GM18867 (cell line): ENCODE results near the gene C12orf60.
"Not testable (repeated sequence)": the region's sequence is repeated elsewhere in the genome, so short reads cannot be mapped to it uniquely, and the experiment has no call there.

ENCODE experiments used
- ATAC-seq: cut with Tn5 transposase; IDR thresholded peaks from one replicate; pipeline ENCODE4 v1.9.1; 2021; ENCODE audit warnings: mild to moderate bottlenecking, moderate library complexity; ENCODE audit not compliant: unreplicated experiment

The C12orf60 gene, protein sequence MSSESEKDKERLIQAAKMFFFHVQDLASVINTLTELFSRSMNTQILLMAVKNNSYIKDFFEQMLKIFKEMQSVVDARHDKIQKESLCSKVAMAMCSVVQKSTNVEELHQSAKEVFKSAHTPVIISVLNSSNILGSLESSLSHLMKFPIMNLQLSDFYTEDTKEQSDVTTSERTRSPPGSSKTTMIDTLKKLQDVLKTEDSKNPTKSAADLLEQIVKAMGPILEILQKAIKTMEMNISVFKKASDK

DNA sequence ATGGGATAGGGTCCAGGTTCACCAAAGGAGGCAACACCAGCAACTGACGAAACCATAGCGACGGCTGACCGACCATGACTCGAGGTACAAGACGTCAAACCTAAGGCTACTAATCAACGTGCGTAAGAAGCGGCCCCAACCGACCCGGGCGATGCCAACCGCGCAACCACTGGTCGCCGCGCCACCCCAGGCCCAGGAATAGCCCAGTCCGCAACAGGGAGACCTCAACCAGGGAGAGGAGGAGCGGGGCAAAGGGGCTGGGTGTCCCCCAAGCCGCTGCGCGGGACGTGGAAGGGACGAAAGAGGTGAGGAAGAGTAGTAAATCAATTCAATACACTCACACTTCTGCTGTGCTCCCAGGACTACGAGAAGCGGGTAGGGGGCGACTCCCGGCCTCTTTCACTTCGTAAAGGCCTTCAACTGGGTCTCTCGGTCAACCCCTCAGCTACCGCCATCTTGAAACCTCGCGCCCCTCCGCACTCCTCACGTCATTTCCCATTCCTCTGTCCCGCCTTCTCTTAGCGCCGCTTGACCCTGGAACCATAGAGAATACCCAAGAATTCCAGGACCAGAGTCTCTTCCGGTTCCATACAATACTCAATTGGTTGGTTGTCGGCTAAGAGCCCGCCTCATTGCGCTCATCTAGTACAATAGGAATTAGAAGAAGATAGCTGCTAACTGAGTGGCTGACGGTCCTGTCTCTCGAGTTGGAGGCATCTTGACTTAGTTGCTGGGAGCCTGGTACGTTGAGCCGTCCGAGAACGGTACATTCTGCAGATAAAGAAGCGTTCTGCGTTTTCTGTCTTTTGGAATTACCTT, at the start of gene C12orf60, which contains the start of gene WBP11:
TSS of gene C12orf60 (plus strand) at position 660 of the 819 bp plus-strand sequence. CDS start 19,266 bp downstream, outside the sequence.
TSS of gene WBP11 (minus strand) at position 468 of the 819 bp plus-strand sequence. CDS start 2,095 bp downstream, outside the sequence.
- peak; percentile 99 for ATAC-seq

DNA sequence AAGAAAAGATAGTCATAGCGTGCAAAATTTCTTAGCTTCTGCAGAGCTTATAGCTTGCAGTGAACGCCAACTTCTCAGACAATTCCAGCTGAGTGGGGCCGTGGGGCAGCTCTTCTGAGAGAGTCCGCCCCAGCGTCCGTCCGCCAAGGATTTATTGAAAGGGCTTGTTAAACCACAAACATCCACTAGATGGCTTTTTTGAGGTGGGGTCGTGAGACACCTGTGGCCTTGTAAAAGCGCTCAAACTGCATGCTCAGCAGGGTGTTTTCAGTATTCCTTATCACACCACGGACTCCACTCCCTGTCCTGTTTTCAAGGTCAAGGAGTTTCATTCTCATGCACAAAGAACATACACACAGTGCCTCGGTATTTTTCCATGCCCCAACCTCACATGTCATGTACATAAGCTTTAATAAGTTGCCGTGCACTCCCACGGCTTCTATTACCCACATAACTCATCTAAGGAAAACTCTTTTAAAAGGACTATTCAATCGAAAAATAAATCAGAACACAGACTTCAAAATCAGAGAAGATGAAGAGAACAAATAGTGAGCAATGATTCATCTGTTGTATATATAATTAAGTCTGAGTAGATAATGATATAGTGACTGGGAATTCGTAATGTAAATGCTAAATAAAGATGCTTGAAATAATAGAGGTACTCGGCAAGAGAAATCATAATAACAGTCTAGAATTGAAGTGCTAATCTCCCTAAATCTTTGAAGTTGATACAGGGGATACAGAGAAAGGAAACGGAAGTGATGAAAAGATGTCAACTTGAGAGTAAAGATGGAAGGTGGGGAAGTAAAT, 46.9 kb upstream of the C12orf60 start:
- no peak for ATAC-seq

GRCh38 chr12:14759711-14760280, 43.7 kb upstream of the C12orf60 start:
- ATAC-seq = not testable (repeated sequence)

- ATAC-seq = no peak
Observed at GRCh38 chr12:14765398-14765797, 38.1 kb upstream of the C12orf60 start.

- not testable (repeated sequence) for ATAC-seq
Observed at GRCh38 chr12:14766020-14766419, 37.5 kb upstream of the C12orf60 start.

DNA sequence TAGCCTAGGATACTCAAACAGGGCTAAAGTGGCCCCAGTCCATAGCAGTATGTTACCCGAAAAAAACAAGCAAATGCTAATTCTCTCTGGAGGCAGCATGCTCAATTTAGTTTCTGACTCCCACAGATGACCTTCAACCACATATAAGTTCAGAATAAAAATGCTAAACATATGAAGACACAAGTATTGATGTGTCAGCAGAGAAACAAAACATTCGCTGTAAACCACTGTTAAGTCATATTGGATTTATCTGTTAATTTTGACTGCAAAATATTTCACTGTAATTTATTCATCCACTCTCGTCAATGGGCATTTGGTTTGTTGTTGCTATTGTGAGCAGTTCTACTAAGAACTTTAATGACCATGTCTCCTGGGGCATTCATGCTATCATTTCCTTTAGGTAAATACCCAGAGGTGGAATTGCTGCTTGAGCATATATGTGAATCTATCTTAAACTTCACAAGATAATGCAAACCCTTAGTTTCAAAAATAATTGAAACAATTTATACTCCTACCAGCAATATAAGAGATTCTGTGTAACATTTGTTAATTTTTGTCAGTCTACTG, 36.7 kb upstream of the C12orf60 start:
- ATAC-seq = no peak

DNA sequence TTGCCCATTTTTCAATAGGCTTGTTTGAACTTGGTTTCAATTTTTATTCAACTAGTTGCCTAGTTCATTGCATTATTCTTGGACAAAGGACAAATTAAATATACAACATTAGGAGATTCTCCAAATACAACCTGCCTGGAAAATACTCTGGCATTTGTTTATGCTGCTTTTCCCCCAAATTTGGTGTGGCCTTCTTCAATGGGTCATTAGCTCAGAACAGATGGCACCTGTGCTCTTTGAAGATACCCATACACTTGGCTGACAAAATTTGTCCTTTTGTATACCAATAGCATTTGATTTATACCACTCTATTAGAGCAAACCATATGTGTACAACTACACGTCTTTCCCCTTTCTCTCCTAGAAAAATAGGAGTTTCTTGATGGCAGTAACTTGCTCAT, 35.9 kb upstream of the C12orf60 start:
- ATAC-seq = no peak

GRCh38 chr12:14768823-14769405, 34.6 kb upstream of the C12orf60 start:
- no peak for ATAC-seq

DNA sequence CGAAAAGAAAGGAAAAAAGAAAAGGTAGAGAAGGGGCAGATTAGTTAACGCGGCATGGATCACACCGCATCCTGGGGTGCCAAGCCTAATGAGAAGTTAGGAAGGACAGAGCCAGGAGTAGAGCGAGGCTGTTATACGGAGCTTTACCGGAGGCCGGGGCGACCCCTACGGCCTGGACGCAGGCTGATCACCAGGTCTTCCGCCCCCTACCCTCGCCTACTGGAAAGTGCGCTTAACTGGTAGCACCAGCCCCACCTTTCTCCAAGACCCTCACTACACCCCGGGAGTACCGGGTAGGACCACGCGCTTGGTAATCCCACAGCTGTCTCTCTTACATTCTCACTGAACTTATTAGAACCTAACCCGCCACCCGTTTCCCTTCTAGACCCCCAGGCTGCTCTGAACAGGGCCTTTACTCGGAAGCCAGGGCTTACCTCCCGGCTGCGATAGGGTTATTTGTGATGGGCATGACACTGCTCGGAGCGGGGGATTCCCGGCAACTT, 34.0 kb upstream of the C12orf60 start:
- ATAC-seq = no peak

DNA sequence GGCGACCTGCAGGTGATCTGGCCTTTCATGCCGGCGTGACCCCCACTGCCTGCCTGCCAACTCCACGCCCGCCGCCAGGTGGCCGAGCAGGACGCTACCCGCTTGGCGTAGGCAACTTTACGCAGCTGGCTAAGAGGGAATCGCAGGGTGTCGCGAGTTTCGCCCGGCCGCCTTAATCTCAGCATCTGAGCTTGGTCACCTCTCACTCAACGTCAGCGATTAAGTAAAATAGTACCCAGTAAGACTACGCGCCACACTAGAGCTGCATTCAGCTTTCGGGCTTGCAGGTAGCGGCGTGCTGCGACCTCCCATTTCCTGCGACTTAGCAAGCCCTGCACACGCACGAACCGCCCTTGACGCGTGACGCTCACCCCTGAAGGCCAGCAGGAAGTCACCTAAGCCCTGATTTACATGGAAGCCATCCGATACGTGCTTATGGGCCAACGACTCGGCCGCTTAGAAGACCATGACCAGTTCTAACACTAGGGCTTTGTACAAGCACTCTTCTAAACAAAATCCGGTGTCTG, 33.4 kb upstream of the C12orf60 start:
- ATAC-seq = peak; percentile 39

DNA sequence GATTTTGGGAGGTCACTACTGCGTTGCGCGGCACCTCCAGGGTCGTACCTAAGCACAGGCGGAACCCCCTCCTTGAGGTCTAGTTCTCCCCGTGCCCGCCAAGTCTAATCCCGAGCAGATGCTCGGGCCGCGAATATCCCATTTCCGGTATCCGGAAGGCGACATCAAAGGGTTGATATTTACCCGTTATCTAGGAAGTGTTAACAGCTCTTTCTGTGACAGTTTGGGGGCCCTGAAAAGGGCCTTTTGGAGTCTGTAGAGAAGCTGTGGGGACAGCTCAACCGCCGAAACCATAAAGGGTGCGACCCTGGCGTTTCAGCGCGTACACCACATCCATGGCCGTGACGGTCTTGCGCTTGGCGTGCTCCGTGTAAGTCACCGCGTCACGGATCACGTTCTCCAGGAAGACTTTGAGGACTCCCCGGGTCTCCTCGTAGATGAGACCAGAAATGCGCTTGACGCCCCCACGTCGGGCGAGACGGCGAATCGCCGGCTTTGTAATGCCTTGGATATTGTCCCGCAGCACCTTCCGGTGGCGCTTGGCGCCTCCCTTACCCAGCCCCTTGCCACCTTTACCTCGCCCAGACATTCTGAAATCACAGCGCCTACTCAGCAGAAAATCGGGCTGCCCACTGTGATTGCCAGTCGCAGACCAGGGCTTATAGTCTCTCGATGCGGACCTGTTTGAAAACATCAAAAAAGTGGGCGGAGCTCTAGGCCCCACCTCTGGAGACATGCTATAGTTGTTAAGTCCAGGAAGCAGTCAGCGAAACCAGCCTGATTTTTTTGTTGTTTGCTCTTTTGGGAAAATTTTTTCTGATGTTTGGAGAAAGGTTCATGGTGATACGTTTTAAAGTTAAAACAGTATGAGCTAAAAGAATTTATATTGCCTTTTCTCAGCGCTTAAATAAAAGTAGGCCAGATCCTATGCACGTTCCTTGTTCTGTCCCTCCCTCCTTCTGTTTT, 32.7 kb upstream of the C12orf60 start:
- ATAC-seq = peak; percentile 26

- ATAC-seq = no peak
Observed at GRCh38 chr12:14771651-14772137, 31.8 kb upstream of the C12orf60 start.

- no peak for ATAC-seq
Observed at GRCh38 chr12:14772946-14773345, 30.5 kb upstream of the C12orf60 start.

DNA sequence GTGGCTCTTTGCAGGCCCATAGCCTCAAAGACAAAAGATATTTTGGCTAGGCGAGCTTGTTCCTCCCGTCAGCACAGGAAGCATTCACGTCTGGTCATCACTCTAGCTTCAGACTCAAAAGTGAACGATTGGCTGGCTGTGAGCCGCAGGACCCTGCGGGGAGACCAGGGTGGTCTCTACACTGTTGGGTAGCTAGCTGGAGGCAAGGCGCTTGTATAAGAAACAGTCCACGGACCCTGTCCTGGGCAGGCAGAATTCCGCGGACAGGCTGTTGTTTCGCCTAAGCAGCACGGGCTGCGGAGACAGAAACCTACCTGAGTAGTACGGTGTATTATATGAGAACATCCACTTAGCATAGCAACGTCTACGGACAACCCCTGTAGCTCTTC, 29.8 kb upstream of the C12orf60 start:
- ATAC-seq = peak; percentile 18

- ATAC-seq = peak; percentile 61
Observed at GRCh38 chr12:14774074-14774905, 29.2 kb upstream of the C12orf60 start.

- no peak for ATAC-seq
Observed at GRCh38 chr12:14774906-14775635, 28.4 kb upstream of the C12orf60 start.

DNA sequence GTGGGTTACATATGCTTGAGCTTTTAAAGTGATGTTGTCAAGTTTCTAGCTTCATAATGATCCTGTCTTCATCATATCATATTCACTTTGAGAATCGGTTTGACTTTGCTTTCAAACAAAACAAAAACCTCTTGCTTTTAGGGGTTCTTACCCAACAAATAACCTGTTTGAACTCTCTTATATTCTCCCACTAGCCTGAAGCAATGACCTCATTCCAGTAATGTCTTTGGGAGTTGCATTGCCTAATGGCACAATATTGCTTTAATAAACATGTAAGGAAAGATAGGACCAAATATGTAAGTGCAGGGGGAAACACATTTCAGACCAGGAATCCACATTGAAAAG, 27.9 kb upstream of the C12orf60 start:
- ATAC-seq = no peak
